HG02885 (cell line): ENCODE results near the gene CDH15.

Source experiments
- ATAC-seq: cut with Tn5 transposase; IDR thresholded peaks from one replicate; pipeline ENCODE4 v1.9.1; 2021; ENCODE audit warnings: mild to moderate bottlenecking; ENCODE audit not compliant: unreplicated experiment, poor library complexity

Gene CDH15

GRCh38 chr16:89170346-89171215 lies 967 bp upstream of the CDH15 start:
- ATAC-seq = no peak

GRCh38 chr16:89172171-89172527 lies 601 bp downstream of the CDH15 start:
- no peak for ATAC-seq

GRCh38 chr16:89172528-89173173 lies 1.1 kb downstream of the CDH15 start:
- no peak for ATAC-seq

- no peak for ATAC-seq
Measured at GRCh38 chr16:89173174-89173921, 1.8 kb downstream of the CDH15 start.

- no peak for ATAC-seq
Measured at GRCh38 chr16:89174055-89174827, 2.7 kb downstream of the CDH15 start.

- ATAC-seq = no peak
Measured at GRCh38 chr16:89174877-89175276, 3.3 kb downstream of the CDH15 start.

GRCh38 chr16:89175280-89176146 lies 4.0 kb downstream of the CDH15 start:
- ATAC-seq = no peak

GRCh38 chr16:89176147-89176690 lies 4.7 kb downstream of the CDH15 start:
- ATAC-seq = no peak

GRCh38 chr16:89176717-89177116 lies 5.2 kb downstream of the CDH15 start:
- no peak for ATAC-seq

GRCh38 chr16:89177501-89177900 lies 6.0 kb downstream of the CDH15 start:
- no peak for ATAC-seq

- ATAC-seq = no peak
Measured at GRCh38 chr16:89178453-89179147, 7.1 kb downstream of the CDH15 start.

GRCh38 chr16:89179148-89179484 lies 7.6 kb downstream of the CDH15 start:
- ATAC-seq = no peak

- no peak for ATAC-seq
Measured at GRCh38 chr16:89179656-89180315, 8.2 kb downstream of the CDH15 start.

- ATAC-seq = no peak
Measured at GRCh38 chr16:89183463-89183862, 11.9 kb downstream of the CDH15 start.

- ATAC-seq = no peak
Measured at GRCh38 chr16:89183975-89184676, 12.6 kb downstream of the CDH15 start.

GRCh38 chr16:89184677-89184932 lies 13.1 kb downstream of the CDH15 start:
- no peak for ATAC-seq

- ATAC-seq = no peak
Measured at GRCh38 chr16:89184933-89185794, 13.6 kb downstream of the CDH15 start.
